Raji (cell line): ENCODE results near the gene CACNA2D3.

ENCODE experiments used
- POLR2A ChIP-seq: IDR thresholded peaks from 2 replicates; pipeline ENCODE4 v1.6.1; 2011; ENCODE audit warnings: low read depth, low read length, control low read depth; ENCODE audit not compliant: insufficient read depth

Gene CACNA2D3

GRCh38 chr3:54259636-54260035 lies 137.3 kb downstream of the CACNA2D3 start:
- TF ChIP-seq POLR2A = no peak

- TF ChIP-seq POLR2A = no peak
Observed at GRCh38 chr3:54261141-54261540, 138.8 kb downstream of the CACNA2D3 start.

GRCh38 chr3:54262541-54262940 lies 140.2 kb downstream of the CACNA2D3 start:
- TF ChIP-seq POLR2A = no peak

- no peak for TF ChIP-seq POLR2A
Observed at GRCh38 chr3:54262946-54263345, 140.6 kb downstream of the CACNA2D3 start.

DNA sequence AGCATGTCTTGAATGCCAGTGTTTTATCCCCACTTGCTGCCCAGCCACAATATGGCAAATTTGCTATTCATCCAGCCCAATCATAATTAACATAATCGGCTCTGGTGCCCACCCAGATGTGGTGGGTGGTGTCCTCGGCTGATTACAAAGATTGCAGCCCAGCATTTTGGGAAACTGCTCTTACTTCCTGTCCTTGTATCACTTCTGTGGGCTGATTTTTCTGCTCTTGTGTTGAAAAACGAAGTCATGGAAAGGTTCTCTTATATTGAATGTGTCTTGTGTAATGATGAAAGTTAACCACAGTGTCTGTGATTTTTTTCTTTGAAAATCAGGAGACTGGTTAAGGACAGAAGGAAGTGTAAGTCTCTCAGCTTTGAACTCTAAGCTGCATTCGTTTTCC lies 141.7 kb downstream of the CACNA2D3 start:
- TF ChIP-seq POLR2A = no peak

DNA sequence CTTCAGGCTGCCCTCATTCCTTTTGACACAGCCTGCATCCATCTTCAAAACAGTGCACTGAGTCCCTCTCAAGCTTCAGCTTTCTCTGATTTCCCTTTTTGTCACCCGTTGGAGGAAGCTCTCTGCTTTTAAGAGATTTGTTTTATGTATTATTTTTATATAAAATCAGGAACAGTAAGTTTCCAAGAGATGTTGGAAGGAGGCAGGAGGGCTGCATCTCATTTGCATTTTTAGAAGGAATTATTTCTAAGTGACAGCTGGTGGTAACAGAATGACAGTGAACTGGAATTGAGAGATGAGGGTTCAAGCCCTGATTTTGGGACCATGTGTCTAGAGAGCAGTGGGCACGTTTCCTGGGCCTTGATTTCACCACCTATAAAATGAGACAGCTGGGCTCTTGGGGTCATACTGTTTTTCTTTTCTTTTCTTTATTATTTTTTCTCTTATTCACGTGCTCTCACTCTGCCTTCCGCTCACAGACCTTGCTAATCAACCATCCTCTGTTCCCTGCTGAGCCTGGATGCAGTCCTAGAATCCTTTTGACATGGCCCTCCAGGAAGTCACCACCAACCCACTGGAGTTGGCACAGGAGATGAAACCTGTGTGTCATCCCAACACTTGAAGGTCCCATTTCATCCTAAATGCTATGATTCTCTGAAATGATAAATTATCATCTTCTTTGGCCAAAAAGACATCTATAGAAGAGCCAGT lies 148.6 kb downstream of the CACNA2D3 start:
- no peak for TF ChIP-seq POLR2A

- no peak for TF ChIP-seq POLR2A
Observed at GRCh38 chr3:54273791-54274190, 151.4 kb downstream of the CACNA2D3 start.

DNA sequence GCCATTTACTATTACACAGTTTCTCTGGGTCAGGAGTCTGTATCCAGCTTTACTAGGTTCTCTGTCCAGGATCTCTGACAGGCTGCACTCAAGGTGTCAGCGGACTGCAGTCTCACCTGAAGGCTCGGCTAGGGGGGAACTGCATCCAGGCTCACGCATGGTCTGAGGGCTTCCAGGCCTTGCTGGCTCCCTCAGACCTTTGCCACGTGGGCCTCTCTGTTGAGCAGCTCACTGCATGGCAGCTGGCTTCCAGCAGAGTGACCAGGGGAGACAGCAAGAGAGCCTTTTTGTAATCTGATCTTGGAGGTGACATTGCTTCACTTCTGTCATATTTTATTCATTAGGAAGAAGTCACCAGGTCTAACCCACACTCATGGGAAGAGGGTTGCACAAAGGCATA lies 152.3 kb downstream of the CACNA2D3 start:
- no peak for TF ChIP-seq POLR2A

DNA sequence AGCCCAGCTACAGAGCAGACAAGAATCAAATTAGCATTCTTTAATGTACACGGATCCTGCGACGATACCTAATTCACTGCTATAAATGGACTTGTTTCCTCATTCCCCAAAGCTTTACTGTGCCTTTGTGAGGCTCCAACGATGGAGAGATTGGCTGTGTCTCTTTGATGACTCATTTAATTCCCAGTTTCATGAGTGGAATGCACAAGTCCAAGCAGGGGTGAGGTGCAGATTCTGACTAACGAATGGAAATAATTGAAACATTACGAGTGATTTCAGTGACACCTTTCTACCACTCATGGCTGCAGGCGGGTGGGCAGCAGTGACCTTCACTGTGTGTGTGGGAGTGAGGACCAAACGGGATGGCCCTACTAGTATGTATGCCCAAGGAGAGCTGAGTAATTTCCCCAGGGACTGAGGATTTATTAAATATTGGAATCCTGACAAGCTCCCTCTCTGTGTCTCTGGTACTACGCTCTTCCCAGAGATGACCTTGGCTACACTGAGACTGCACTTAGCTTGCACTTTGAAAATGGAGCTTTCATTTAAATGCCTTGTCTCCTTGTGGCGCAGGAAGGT lies 156.7 kb downstream of the CACNA2D3 start:
- no peak for TF ChIP-seq POLR2A

- no peak for TF ChIP-seq POLR2A
Observed at GRCh38 chr3:54283470-54283869, 161.1 kb downstream of the CACNA2D3 start.

- TF ChIP-seq POLR2A = no peak
Observed at GRCh38 chr3:54294214-54294613, 171.9 kb downstream of the CACNA2D3 start.

GRCh38 chr3:54296531-54296930 lies 174.2 kb downstream of the CACNA2D3 start:
- no peak for TF ChIP-seq POLR2A

DNA sequence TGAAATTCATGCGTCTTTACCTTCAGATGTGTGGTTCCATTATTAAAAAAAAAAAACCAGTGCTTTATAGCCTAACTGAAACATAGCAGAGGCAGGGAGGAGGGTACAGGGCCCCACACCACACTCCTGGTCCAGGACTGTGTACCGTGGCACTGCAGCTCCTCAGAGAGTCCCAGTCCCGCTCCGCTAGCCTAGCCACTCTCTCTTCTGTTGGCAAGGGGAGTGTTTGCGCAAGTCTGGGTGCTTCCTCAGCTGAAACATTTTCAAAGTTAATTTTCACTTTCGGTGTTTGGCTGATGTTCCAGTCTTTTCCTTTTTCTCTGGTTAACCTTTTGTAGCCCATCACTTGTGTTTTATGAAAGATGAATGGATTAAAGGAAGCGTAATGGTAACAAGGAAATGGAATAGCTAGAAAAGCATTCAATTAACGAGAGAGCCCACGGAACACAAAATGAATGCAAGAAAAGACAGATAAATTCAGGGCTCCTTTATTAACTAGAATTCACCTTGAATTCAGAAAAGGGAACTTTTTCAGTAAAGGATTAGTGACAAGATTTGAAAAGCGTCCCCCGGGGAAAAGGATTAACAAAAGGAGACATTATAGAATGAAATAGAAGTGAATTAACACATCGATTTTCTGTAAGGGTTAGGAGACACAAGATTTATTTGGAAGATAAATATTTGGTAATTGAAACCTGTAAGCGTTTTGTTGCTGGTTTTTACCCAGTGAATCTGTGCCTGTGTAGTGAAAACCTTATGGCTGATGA lies 177.0 kb downstream of the CACNA2D3 start:
- TF ChIP-seq POLR2A = no peak

DNA sequence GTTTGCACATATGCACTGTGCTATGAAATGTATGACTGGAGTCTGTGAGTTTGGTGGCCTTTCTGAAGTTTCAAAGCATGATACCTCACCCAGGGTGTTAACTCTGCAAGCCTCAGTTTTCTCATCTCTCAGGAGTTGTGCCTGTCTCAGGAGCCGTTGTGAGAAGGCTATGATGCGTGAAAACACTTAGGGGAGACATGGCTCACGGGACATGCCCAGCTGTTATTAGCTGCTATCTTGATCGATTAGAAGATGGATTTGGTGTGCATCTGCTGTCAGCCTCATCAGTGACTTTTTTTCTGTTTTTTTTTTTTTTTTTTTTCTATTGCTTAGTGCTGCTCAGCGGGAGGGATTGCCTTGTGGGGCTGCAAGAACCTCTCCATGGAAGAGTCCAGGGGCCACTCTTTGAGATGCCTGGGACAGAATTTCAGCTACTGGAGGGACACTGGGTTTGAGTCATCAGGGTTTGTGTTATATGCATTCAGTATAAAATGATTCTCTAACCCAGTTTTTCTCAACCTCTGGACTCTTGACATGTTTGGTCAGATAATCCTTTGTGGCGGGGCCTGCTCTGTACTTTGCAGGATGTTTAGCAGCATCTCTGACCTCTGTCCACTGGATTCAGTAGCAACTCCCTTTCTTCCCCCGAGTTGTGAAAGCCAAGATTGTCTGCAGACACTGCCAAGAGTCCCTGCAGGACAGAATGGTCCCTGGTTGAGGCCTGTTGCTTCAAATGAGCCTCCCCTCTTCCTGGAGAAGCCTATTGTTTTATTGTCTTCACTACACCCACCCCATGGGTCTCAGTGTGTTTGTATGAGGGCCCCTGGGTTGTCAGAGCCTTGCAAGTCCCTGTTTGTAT lies 181.4 kb downstream of the CACNA2D3 start:
- no peak for TF ChIP-seq POLR2A

- no peak for TF ChIP-seq POLR2A
Observed at GRCh38 chr3:54304877-54305276, 182.5 kb downstream of the CACNA2D3 start.
